ENCODE measurements around the gene OR11H6.
"Not testable (repeated sequence)": the region's sequence is repeated elsewhere in the genome, so short reads cannot be mapped to it uniquely, and the experiment has no call there.

OR11H6 gene

GRCh38 chr14:20195911-20196310 lies 27.6 kb upstream of the OR11H6 start:
- Histone ChIP-seq H3K4me1 (ENCODE audit: insufficient read depth, low read length) (no peaks in the 10 kb centered on the region), H3K9me3 (ENCODE audit: low read length) (no peaks in the 10 kb centered on the region), H3K27me3 (ENCODE audit: control insufficient read depth in 1 of 2, insufficient read depth in 2 of 2, low read length in 2 of 2) (no peaks in the 10 kb centered on the region), H3K4me3 (ENCODE audit: low read depth in 1 of 2, low read length in 2 of 2) (no peak overlapping the region), H3K36me3 (ENCODE audit: insufficient read depth, low read length) (no peaks in the 10 kb centered on the region), H3K9ac (ENCODE audit: low read length) (no peak overlapping the region), H3K27ac (ENCODE audit: low read depth, low read length) (no peak overlapping the region)

GRCh38 chr14:20197459-20197858 lies 26.1 kb upstream of the OR11H6 start:
- Histone ChIP-seq H3K27ac (ENCODE audit: low read depth, low read length) (no peak overlapping the region), H3K4me3 (ENCODE audit: low read depth in 1 of 2, low read length in 2 of 2) (no peak overlapping the region), H3K9me3 (ENCODE audit: low read length) (no peaks in the 10 kb centered on the region), H3K9ac (ENCODE audit: low read length) (no peak overlapping the region), H3K27me3 (ENCODE audit: control insufficient read depth in 1 of 2, insufficient read depth in 2 of 2, low read length in 2 of 2) (no peaks in the 10 kb centered on the region), H3K4me1 (ENCODE audit: insufficient read depth, low read length) (no peaks in the 10 kb centered on the region), H3K36me3 (ENCODE audit: insufficient read depth, low read length) (no peaks in the 10 kb centered on the region)

GRCh38 chr14:20198991-20199390 lies 24.5 kb upstream of the OR11H6 start:
- Histone ChIP-seq H3K4me3 (ENCODE audit: low read depth in 1 of 2, low read length in 2 of 2) (no peak overlapping the region), H3K9me3 (ENCODE audit: low read length) (no peaks in the 10 kb centered on the region), H3K9ac (ENCODE audit: low read length) (no peak overlapping the region), H3K36me3 (ENCODE audit: insufficient read depth, low read length) (no peaks in the 10 kb centered on the region), H3K27me3 (ENCODE audit: control insufficient read depth in 1 of 2, insufficient read depth in 2 of 2, low read length in 2 of 2) (no peaks in the 10 kb centered on the region), H3K27ac (ENCODE audit: low read depth, low read length) (no peak overlapping the region), H3K4me1 (ENCODE audit: insufficient read depth, low read length) (no peaks in the 10 kb centered on the region)

GRCh38 chr14:20204721-20205120 lies 18.8 kb upstream of the OR11H6 start:
- Histone ChIP-seq H3K9me3 (ENCODE audit: low read length) (no peaks in the 10 kb centered on the region), H3K27me3 (ENCODE audit: control insufficient read depth in 1 of 2, insufficient read depth in 2 of 2, low read length in 2 of 2) (no peaks in the 10 kb centered on the region)

GRCh38 chr14:20209595-20209994 lies 13.9 kb upstream of the OR11H6 start:
- no peaks in the 10 kb centered on the region for H3K4me1 ChIP-seq (ENCODE audit: insufficient read depth, low read length)
- no peaks in the 10 kb centered on the region for H3K27me3 ChIP-seq (ENCODE audit: control insufficient read depth in 1 of 2, insufficient read depth in 2 of 2, low read length in 2 of 2)
- H3K27ac ChIP-seq (ENCODE audit: low read depth, low read length) = no peak overlapping the region
- H3K9ac ChIP-seq (ENCODE audit: low read length) = no peak overlapping the region
- no peak overlapping the region for H3K4me3 ChIP-seq (ENCODE audit: low read depth in 1 of 2, low read length in 2 of 2)
- H3K9me3 ChIP-seq (ENCODE audit: low read length) = no peaks in the 10 kb centered on the region
- no peaks in the 10 kb centered on the region for H3K36me3 ChIP-seq (ENCODE audit: insufficient read depth, low read length)

More at GRCh38 chr14:20204721-20205120, 18.8 kb upstream of the OR11H6 start:
- no peak overlapping the region for H3K9ac ChIP-seq (ENCODE audit: low read length)
- no peaks in the 10 kb centered on the region for H3K36me3 ChIP-seq (ENCODE audit: insufficient read depth, low read length)
- H3K4me3 ChIP-seq (ENCODE audit: low read depth in 1 of 2, low read length in 2 of 2) = no peak overlapping the region
- H3K27ac ChIP-seq (ENCODE audit: low read depth, low read length) = no peak overlapping the region
- no peaks in the 10 kb centered on the region for H3K4me1 ChIP-seq (ENCODE audit: insufficient read depth, low read length)

GRCh38 chr14:20212406-20212805 lies 11.1 kb upstream of the OR11H6 start:
- not testable (repeated sequence) for H3K4me3 ChIP-seq (ENCODE audit: low read depth in 1 of 2, low read length in 2 of 2); H3K9ac ChIP-seq (ENCODE audit: low read length); H3K9me3 ChIP-seq (ENCODE audit: low read length); H3K27ac ChIP-seq (ENCODE audit: low read depth, low read length); H3K27me3 ChIP-seq (ENCODE audit: control insufficient read depth in 1 of 2, insufficient read depth in 2 of 2, low read length in 2 of 2); H3K4me1 ChIP-seq (ENCODE audit: insufficient read depth, low read length); H3K36me3 ChIP-seq (ENCODE audit: insufficient read depth, low read length)

- Histone ChIP-seq H3K9ac (ENCODE audit: low read length) (no peak overlapping the region), H3K4me1 (ENCODE audit: insufficient read depth, low read length) (no peaks in the 10 kb centered on the region), H3K27me3 (ENCODE audit: control insufficient read depth in 1 of 2, insufficient read depth in 2 of 2, low read length in 2 of 2) (no peaks in the 10 kb centered on the region), H3K27ac (ENCODE audit: low read depth, low read length) (no peak overlapping the region), H3K36me3 (ENCODE audit: insufficient read depth, low read length) (no peaks in the 10 kb centered on the region), H3K9me3 (ENCODE audit: low read length) (no peaks in the 10 kb centered on the region), H3K4me3 (ENCODE audit: low read depth in 1 of 2, low read length in 2 of 2) (no peak overlapping the region)
Measured at GRCh38 chr14:20215196-20215595, 8.3 kb upstream of the OR11H6 start.

GRCh38 chr14:20219033-20219432 lies 4.5 kb upstream of the OR11H6 start:
- H3K4me3 ChIP-seq (ENCODE audit: low read depth in 1 of 2, low read length in 2 of 2) = no peak overlapping the region
- no peak overlapping the region for H3K27ac ChIP-seq (ENCODE audit: low read depth, low read length)
- no peaks in the 10 kb centered on the region for H3K9me3 ChIP-seq (ENCODE audit: low read length)
- no peaks in the 10 kb centered on the region for H3K4me1 ChIP-seq (ENCODE audit: insufficient read depth, low read length)
- no peaks in the 10 kb centered on the region for H3K36me3 ChIP-seq (ENCODE audit: insufficient read depth, low read length)
- no peaks in the 10 kb centered on the region for H3K27me3 ChIP-seq (ENCODE audit: control insufficient read depth in 1 of 2, insufficient read depth in 2 of 2, low read length in 2 of 2)
- no peak overlapping the region for H3K9ac ChIP-seq (ENCODE audit: low read length)

- no peak within 1 kb of the TSS for H3K27ac ChIP-seq (ENCODE audit: low read depth, low read length)
- no peaks in the 10 kb centered on the region for H3K9me3 ChIP-seq (ENCODE audit: low read length)
- H3K9ac ChIP-seq (ENCODE audit: low read length) = no peak within 1 kb of the TSS
- no peaks in the 10 kb centered on the region for H3K36me3 ChIP-seq (ENCODE audit: insufficient read depth, low read length)
- no peaks in the 10 kb centered on the region for H3K4me1 ChIP-seq (ENCODE audit: insufficient read depth, low read length)
- no peak within 1 kb of the TSS for H3K4me3 ChIP-seq (ENCODE audit: low read depth in 1 of 2, low read length in 2 of 2)
- no peaks in the 10 kb centered on the region for H3K27me3 ChIP-seq (ENCODE audit: control insufficient read depth in 1 of 2, insufficient read depth in 2 of 2, low read length in 2 of 2)
Measured at GRCh38 chr14:20228681-20229080, 5.2 kb downstream of the OR11H6 start, which contains the start of gene OR11H7. Gene OR11H7, plus strand, starts transcription at chr14:20228981.

- not testable (repeated sequence) for H3K4me1 ChIP-seq (ENCODE audit: insufficient read depth, low read length); H3K27me3 ChIP-seq (ENCODE audit: control insufficient read depth in 1 of 2, insufficient read depth in 2 of 2, low read length in 2 of 2); H3K4me3 ChIP-seq (ENCODE audit: low read depth in 1 of 2, low read length in 2 of 2); H3K9ac ChIP-seq (ENCODE audit: low read length); H3K9me3 ChIP-seq (ENCODE audit: low read length); H3K27ac ChIP-seq (ENCODE audit: low read depth, low read length); H3K36me3 ChIP-seq (ENCODE audit: insufficient read depth, low read length)
Measured at GRCh38 chr14:20235415-20235814, 11.9 kb downstream of the OR11H6 start.

- Histone ChIP-seq H3K9me3 (ENCODE audit: low read length) (no peaks in the 10 kb centered on the region), H3K27me3 (ENCODE audit: control insufficient read depth in 1 of 2, insufficient read depth in 2 of 2, low read length in 2 of 2) (no peaks in the 10 kb centered on the region), H3K4me3 (ENCODE audit: low read depth in 1 of 2, low read length in 2 of 2) (no peak overlapping the region), H3K36me3 (ENCODE audit: insufficient read depth, low read length) (no peaks in the 10 kb centered on the region), H3K9ac (ENCODE audit: low read length) (no peak overlapping the region), H3K4me1 (ENCODE audit: insufficient read depth, low read length) (no peaks in the 10 kb centered on the region), H3K27ac (ENCODE audit: low read depth, low read length) (no peak overlapping the region)
Measured at GRCh38 chr14:20247646-20248246, 24.2 kb downstream of the OR11H6 start.

- Histone ChIP-seq H3K4me3 (ENCODE audit: low read depth in 1 of 2, low read length in 2 of 2) (no peak overlapping the region), H3K9ac (ENCODE audit: low read length) (no peak overlapping the region), H3K36me3 (ENCODE audit: insufficient read depth, low read length) (no peaks in the 10 kb centered on the region), H3K9me3 (ENCODE audit: low read length) (no peaks in the 10 kb centered on the region), H3K27ac (ENCODE audit: low read depth, low read length) (no peak overlapping the region), H3K27me3 (ENCODE audit: control insufficient read depth in 1 of 2, insufficient read depth in 2 of 2, low read length in 2 of 2) (no peaks in the 10 kb centered on the region), H3K4me1 (ENCODE audit: insufficient read depth, low read length) (no peaks in the 10 kb centered on the region)
Measured at GRCh38 chr14:20262642-20263128, 39.2 kb downstream of the OR11H6 start.
